Activated T-helper 17 cell treated with anti-CD3 and anti-CD28 coated beads, Interleukin-2, amount 50 U/mL, for 72 hours (primary cell): ENCODE measurements around the gene LTB4R2. TPM values are rescaled to one million over a fixed set of nuclear protein-coding genes. Genes with fewer than 3 reads are reported as not detected.

Source experiments
- ATAC-seq: fragments of 150-1000 bp; cut with Tn5 transposase; replicated peaks from 2 replicates; pipeline ENCODE4 v1.10.0; 2021; ENCODE audit warnings: mild to moderate bottlenecking, moderate library complexity
- H3K27ac Mint-ChIP-seq: one replicate; pipeline ENCODE4 v1.8.0; 2022; ENCODE audit warnings: mixed read lengths
- H3K27me3 Mint-ChIP-seq: one replicate; pipeline ENCODE4 v1.8.0; 2022; ENCODE audit warnings: mixed read lengths
- H3K36me3 Mint-ChIP-seq: one replicate; pipeline ENCODE4 v1.8.0; 2022; ENCODE audit warnings: low read depth, mild to moderate bottlenecking, mixed read lengths
- H3K4me1 Mint-ChIP-seq: one replicate; pipeline ENCODE4 v1.8.0; 2022; ENCODE audit warnings: mixed read lengths
- H3K4me3 Mint-ChIP-seq: one replicate; pipeline ENCODE4 v1.8.0; 2022; ENCODE audit warnings: mild to moderate bottlenecking, mixed read lengths
- H3K9me3 Mint-ChIP-seq: one replicate; pipeline ENCODE4 v1.8.0; 2022; ENCODE audit warnings: mixed read lengths
- total RNA-seq, 2 donors: library from RNA; stranded (reverse); gene quantifications; one replicate each; pipeline ENCODE4 v1.2.3, GENCODE V29; 2022

LTB4R2 gene
- 10 to 100 TPM in 1 of 2 donors, 1 to 10 TPM in 1; 8.7 to 13.5 TPM for total RNA-seq

- H3K4me1 Mint-ChIP-seq: peaks cover 52% of the 10 kb centered on the region
- H3K36me3 Mint-ChIP-seq: peaks cover 48% of the 10 kb centered on the region
- H3K27ac Mint-ChIP-seq: peak within 1 kb of the TSS; percentile 51
- no peaks in the 10 kb centered on the region for H3K9me3 Mint-ChIP-seq
- H3K27me3 Mint-ChIP-seq: no peaks in the 10 kb centered on the region
- no peak for ATAC-seq
- H3K4me3 Mint-ChIP-seq: peak within 1 kb of the TSS; percentile 87
Measured at GRCh38 chr14:24309538-24310264, at the start of gene LTB4R2. Gene LTB4R2, plus strand, starts transcription at chr14:24310140. Its CDS starts 525 bp downstream, at chr14:24310665.

DNA sequence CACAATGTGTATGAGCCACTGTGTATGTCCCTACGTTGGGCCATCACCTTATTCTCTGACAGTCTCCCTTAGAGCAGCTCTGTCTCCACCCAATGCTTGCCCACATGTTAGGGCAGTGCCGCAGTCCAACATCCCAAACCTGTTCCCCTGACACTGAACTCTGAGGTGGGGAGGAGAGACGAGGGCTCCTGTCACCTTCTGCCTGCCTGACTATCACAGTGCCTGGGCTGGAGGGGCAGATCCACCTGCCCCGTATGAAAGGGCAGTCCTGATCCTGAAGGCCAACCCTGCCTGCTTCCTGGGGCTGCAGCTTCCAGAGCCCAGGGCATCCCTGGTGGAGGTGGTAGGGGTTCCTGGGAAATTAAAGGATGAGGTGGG, 49.2 kb upstream of the LTB4R2 start:
- H3K9me3 Mint-ChIP-seq: no peaks in the 10 kb centered on the region
- no peak overlapping the region for H3K4me3 Mint-ChIP-seq
- H3K27me3 Mint-ChIP-seq: no peaks in the 10 kb centered on the region
- ATAC-seq: no peak
- H3K4me1 Mint-ChIP-seq: no peaks in the 10 kb centered on the region
- H3K36me3 Mint-ChIP-seq: peaks cover 9% of the 10 kb centered on the region
- no peak overlapping the region for H3K27ac Mint-ChIP-seq

DNA sequence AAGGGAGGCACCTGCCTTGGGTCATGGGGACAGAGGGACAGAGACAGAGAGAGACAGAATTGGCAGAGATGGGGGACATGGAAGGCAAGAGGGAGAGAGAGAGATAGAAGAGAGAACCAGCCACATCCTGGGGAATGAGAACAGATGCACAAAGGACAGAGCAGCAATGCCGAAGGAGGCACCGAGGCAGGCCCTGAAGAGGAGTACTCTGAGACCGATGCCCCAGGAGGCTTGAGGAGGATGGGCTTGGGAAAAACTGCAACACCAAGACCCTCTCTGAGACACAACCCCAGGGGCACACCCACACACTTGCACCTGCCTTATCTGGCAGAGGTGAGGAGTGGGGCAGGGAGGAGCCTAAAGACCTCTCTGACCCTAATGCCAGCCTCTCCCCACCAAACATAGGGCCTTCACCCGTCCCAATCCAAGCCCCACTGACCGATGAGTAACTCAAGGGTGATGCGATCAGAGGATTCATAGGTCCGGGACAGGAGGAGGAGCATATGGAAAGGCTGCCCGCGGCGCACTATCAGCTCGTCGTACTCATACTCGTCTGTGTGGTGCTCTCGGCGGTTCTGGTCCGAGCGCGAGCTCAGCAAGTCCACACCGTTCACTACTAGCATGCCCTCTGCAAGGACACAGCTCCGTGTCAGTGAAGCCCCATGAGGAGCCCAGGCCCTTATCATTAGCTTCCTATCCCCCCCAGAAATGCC, 48.5 kb upstream of the LTB4R2 start:
- no peak for ATAC-seq
- no peak overlapping the region for H3K4me3 Mint-ChIP-seq
- no peaks in the 10 kb centered on the region for H3K27me3 Mint-ChIP-seq
- H3K4me1 Mint-ChIP-seq: no peaks in the 10 kb centered on the region
- peaks cover 16% of the 10 kb centered on the region for H3K36me3 Mint-ChIP-seq
- no peak overlapping the region for H3K27ac Mint-ChIP-seq
- H3K9me3 Mint-ChIP-seq: no peaks in the 10 kb centered on the region

- ATAC-seq: no peak
- Mint-ChIP-seq H3K9me3 (no peaks in the 10 kb centered on the region), H3K4me3 (no peak overlapping the region), H3K4me1 (no peaks in the 10 kb centered on the region), H3K27me3 (no peaks in the 10 kb centered on the region), H3K36me3 (peaks cover 21% of the 10 kb centered on the region), H3K27ac (no peak overlapping the region)
Measured at GRCh38 chr14:24261969-24262327, 48.0 kb upstream of the LTB4R2 start.

DNA sequence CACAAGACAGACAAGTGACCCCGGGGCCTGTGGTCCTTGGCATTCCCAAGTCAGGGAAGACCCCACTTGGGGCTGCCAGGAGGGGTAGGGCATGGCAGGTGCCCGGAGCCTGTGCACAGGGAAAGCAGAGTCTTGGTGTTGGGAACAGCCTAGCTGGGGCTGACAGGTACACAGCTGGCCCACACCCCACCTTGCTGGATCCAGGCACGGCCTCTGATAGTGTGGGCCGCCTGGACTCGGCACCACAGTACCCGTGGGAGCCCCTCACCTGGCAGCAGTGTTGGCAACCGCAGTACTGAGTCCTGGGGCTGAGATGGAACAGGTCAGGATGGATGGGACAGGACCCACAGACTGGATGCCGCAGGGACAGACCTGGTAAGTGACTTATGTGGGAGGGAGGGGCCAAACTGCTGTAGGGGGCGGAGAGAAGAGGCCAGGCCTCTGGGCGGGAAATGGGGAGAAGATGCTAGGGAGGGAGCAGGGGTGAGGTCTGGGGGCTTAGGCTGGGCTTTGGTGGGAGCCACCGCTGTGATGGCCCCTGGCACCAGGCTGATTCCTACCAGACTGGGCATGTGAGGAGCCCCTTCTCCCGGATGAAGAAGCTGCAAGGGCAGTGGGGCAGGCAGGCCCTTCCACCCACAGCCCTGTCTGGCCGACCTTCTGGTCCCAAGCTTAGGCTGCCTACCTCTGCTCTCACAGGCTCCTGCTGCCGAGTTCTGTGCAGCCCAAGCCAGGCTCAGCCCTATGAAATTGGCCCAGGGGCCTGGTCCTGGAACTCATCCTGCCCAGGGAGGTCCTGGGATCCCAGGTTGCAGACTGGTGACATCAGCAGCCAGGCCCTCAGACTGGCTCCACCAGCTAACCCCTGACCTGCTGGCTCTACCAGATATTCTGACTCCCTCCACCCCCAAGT, 46.9 kb upstream of the LTB4R2 start, which contains the start of gene TGM1:
TSS of gene TGM1 (minus strand) at position 357 of the 913 bp plus-strand sequence. CDS start 825 bp downstream, outside the sequence.
- no peak within 1 kb of the TSS for H3K27ac Mint-ChIP-seq
- H3K27me3 Mint-ChIP-seq: no peaks in the 10 kb centered on the region
- H3K4me1 Mint-ChIP-seq: peaks cover 4% of the 10 kb centered on the region
- no peaks in the 10 kb centered on the region for H3K9me3 Mint-ChIP-seq
- peaks cover 28% of the 10 kb centered on the region for H3K36me3 Mint-ChIP-seq
- ATAC-seq: no peak
- H3K4me3 Mint-ChIP-seq: no peak within 1 kb of the TSS

DNA sequence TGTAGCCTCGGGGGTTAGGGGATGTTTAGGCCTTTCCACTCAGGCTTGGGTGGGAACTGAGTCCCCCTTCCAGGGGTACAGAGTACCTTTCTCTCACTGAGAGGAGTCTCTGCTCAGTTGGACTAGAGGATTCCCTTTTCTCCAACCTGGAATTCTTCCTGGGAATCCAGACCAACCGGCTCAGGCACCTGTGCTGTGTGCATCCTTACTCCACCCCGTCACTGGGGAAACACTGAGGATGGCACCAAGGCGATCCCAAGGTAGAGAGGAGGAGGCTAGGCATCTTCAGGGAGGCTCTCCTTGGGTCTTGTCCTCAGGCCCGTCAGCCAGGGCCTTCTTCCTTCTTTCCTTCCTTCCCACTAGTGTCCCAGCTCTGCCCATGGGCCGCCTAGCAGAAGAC, 46.1 kb upstream of the LTB4R2 start:
- Mint-ChIP-seq H3K4me3 (no peak overlapping the region), H3K27me3 (no peaks in the 10 kb centered on the region), H3K27ac (no peak overlapping the region), H3K9me3 (no peaks in the 10 kb centered on the region), H3K4me1 (peaks cover 4% of the 10 kb centered on the region), H3K36me3 (peaks cover 28% of the 10 kb centered on the region)
- ATAC-seq: no peak

GRCh38 chr14:24264298-24264697, 45.6 kb upstream of the LTB4R2 start:
- H3K4me3 Mint-ChIP-seq: no peak overlapping the region
- H3K36me3 Mint-ChIP-seq: peaks cover 30% of the 10 kb centered on the region
- ATAC-seq: no peak
- H3K27me3 Mint-ChIP-seq: no peaks in the 10 kb centered on the region
- peaks cover 4% of the 10 kb centered on the region for H3K4me1 Mint-ChIP-seq
- H3K9me3 Mint-ChIP-seq: no peaks in the 10 kb centered on the region
- H3K27ac Mint-ChIP-seq: no peak overlapping the region

- Mint-ChIP-seq H3K27ac (peak overlapping the region; percentile 31), H3K9me3 (no peaks in the 10 kb centered on the region), H3K27me3 (no peaks in the 10 kb centered on the region), H3K4me3 (no peak overlapping the region), H3K4me1 (peaks cover 5% of the 10 kb centered on the region), H3K36me3 (peaks cover 30% of the 10 kb centered on the region)
- ATAC-seq: no peak
Measured at GRCh38 chr14:24266344-24267244, 43.3 kb upstream of the LTB4R2 start.

DNA sequence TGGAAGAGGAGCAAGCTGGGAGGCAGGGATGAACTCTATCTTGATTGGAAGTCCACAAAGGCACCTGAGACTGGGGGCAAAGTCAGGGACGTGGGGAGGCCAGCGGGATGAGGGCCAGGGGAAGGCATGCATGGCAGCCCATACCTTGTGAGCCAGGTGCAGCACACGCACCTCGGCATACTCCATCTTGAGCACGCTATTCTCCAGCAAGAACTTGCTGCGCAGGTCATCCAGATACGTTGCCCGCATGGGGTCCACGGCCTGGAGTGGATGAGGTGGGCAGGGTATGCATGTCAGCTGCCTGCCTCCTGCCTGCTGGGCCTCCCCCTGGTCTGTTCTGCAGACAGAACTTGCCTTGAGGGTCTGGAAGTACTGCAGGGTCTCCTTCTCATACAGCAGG, 42.4 kb upstream of the LTB4R2 start:
- Mint-ChIP-seq H3K27ac (peak overlapping the region; percentile 31), H3K36me3 (peaks cover 30% of the 10 kb centered on the region), H3K9me3 (no peaks in the 10 kb centered on the region), H3K4me1 (peaks cover 14% of the 10 kb centered on the region), H3K4me3 (no peak overlapping the region), H3K27me3 (no peaks in the 10 kb centered on the region)
- no peak for ATAC-seq

DNA sequence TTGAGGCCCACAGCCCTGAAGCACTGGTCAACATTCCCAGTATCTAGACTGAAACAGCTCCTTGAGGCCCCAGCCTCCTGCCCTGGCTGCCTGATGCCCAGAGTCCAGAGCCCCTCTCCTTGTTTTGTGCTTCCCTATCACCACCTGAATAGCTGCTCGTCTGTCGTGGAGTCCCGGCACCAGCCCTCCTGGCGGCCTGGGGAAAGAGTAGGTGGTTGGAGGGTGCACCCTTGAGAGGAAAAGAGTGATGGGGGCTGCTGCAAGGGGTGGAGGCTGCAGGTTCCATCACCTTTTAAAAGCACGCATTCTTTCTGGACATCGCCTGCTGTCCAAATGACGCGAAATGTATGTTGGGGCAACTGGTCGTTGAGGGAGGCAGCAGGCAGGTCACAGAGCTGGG, 41.7 kb upstream of the LTB4R2 start:
- Mint-ChIP-seq H3K9me3 (no peaks in the 10 kb centered on the region), H3K4me3 (no peak overlapping the region), H3K27me3 (no peaks in the 10 kb centered on the region), H3K27ac (no peak overlapping the region), H3K4me1 (peaks cover 16% of the 10 kb centered on the region), H3K36me3 (peaks cover 30% of the 10 kb centered on the region)
- ATAC-seq: no peak

DNA sequence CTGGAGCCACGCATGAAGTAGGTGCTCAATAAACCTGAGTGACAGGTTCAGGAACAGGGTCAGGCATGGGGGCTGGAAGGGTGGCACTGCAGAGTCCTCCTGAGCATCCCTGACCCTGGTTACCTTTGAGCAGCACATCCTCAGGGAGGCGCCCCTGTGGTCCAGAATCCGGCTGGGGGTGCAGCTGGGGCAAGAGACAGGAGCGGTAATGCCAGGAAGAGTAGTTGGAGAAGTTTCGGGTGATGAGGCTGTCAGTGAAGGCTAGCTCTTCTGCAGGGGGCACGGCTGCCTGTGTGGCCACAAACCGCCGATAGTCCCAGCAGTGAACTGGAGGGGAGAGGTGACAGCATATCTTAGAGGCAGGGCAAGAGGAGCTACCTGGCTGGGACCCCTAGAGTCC, 40.6 kb upstream of the LTB4R2 start:
- Mint-ChIP-seq H3K4me3 (no peak overlapping the region), H3K4me1 (peaks cover 27% of the 10 kb centered on the region), H3K27me3 (no peaks in the 10 kb centered on the region), H3K36me3 (peaks cover 30% of the 10 kb centered on the region), H3K9me3 (no peaks in the 10 kb centered on the region), H3K27ac (no peak overlapping the region)
- no peak for ATAC-seq

DNA sequence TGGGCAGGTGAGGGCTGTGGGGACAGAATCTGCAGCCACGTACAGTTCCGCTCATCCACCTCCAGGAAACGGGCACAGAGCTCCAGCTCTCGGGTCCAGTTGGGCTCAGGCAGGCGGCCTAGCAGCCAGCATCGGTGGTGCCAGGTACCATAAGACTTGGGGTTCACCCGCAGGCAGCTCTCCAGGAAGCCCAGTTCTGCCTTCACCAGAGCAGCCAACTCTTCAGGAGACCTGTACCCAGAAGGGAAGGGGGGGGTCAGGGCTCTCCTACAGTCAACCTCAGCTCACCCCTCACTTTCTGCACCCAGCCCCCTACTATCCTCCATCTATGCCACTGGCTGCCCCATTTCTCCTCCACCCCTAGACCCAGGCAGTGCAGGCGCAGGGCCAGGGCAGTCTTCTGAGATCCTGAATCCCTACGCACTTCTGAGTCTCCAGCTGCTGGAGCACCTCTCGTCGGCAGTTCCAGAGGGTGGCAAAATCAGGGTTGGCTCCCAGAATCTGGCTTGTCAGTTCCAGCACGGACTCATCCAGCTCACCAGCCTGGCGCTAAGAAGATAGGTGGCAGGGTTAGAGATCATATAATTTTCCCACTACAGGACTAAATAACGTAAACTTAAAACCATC, 39.9 kb upstream of the LTB4R2 start:
- Mint-ChIP-seq H3K27ac (no peak overlapping the region), H3K4me1 (peaks cover 29% of the 10 kb centered on the region), H3K9me3 (no peaks in the 10 kb centered on the region), H3K4me3 (peak overlapping the region; percentile 97), H3K27me3 (no peaks in the 10 kb centered on the region), H3K36me3 (peaks cover 30% of the 10 kb centered on the region)
- no peak for ATAC-seq

GRCh38 chr14:24270537-24271133, 39.3 kb upstream of the LTB4R2 start:
- Mint-ChIP-seq H3K4me1 (peaks cover 34% of the 10 kb centered on the region), H3K27me3 (no peaks in the 10 kb centered on the region), H3K27ac (peak overlapping the region; percentile 95), H3K9me3 (no peaks in the 10 kb centered on the region), H3K36me3 (peaks cover 27% of the 10 kb centered on the region), H3K4me3 (peak overlapping the region; percentile 97)
- no peak for ATAC-seq
